ENCODE results near the gene TGFBR3.

Gene TGFBR3

DNA sequence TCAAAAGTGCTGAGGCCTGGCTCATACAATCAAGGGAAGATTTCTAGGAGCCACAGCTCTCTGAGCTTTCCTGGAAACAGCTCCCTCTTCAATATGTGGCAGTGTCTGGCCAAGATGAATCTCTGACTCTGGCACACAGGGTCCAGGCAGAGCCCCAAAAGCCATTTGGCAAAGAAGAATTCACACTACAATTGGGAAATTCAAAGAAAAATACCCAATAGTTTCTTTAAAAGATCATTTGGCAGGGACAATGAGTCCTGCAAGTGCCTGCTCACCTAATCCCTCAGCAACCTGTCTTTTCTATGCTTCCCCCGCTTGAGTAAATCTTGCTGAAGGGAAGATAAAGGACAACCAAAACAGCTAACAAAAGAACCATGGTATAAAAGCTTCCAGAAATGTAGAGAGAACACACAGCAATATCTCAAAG lies 124.6 kb downstream of the TGFBR3 start:
- no CpG with 5 or more reads among the region's 1 CpG for WGBS (ENCODE audit: insufficient coverage)
- H3K4me1 ChIP-seq (ENCODE audit: control extremely low read depth in 1 of 4, control insufficient read depth in 4 of 4, insufficient read depth in 4 of 4, low read length in 3 of 4): no peaks in the 10 kb centered on the region
- DNase-seq: no peak
- ChIA-PET CTCF (interaction anchor here (1.2 kb wide), 1 partner anchor 14 kb away, joined by 3 read pairs; no protein-coding TSS in a partner anchor), POLR2A (interaction anchor here (0.7 kb wide), 1 partner anchor 10 kb away, joined by 3 read pairs; no protein-coding TSS in a partner anchor)
- no peaks in the 10 kb centered on the region for H3K9me3 ChIP-seq (ENCODE audit: control extremely low read depth in 1 of 5, control insufficient read depth in 4 of 5, insufficient read depth in 2 of 5, low read depth in 1 of 5, low read length in 4 of 5)
- H3K36me3 ChIP-seq (ENCODE audit: control insufficient read depth in 4 of 4, insufficient read depth in 4 of 4, low read length in 3 of 4): no peaks in the 10 kb centered on the region
- H3K27me3 ChIP-seq (replicated peaks in 2 of 5; ENCODE audit: control insufficient read depth in 4 of 5, insufficient read depth in 5 of 5, low read length in 4 of 5): no peaks in the 10 kb centered on the region
- H3K4me3 ChIP-seq (ENCODE audit: control insufficient read depth in 1 of 7, extremely low read depth in 1 of 7, insufficient read depth in 4 of 7, low read depth in 2 of 7, low read length in 6 of 7): no peak overlapping the region
- H3K27ac ChIP-seq (ENCODE audit: insufficient read depth in 1 of 2, low read depth in 1 of 2, low read length in 2 of 2, poor library complexity in 1 of 2, severe bottlenecking in 2 of 2): no peak overlapping the region

DNA sequence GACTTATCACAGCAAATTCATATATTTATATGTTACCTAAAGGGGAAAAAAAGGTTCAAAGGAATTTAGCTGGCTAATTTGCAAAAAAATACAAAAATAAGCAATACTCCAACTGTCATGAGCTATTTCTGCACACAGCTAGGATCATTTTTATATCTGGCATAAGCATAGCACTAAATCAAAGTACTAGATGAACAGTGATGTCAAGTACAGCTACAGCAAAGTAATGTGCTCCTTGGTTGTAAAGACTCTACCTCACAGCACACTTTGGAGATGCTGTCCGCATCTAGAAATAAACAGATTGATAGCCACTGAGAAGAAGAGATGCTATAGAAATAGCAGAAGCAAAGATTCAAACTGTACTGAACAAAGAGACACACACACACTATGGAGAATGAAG lies 125.4 kb downstream of the TGFBR3 start:
- ChIA-PET POLR2A (no interaction called here), CTCF (interaction anchor here (0.6 kb wide), 1 partner anchor 220 kb away, joined by 3 read pairs; no protein-coding TSS in a partner anchor)
- WGBS (ENCODE audit: insufficient coverage): no CpG with 5 or more reads among the region's 1 CpG
- no peak overlapping the region for H3K4me3 ChIP-seq (ENCODE audit: control insufficient read depth in 1 of 7, extremely low read depth in 1 of 7, insufficient read depth in 4 of 7, low read depth in 2 of 7, low read length in 6 of 7)
- no peak for DNase-seq
- no peak overlapping the region for H3K27ac ChIP-seq (ENCODE audit: insufficient read depth in 1 of 2, low read depth in 1 of 2, low read length in 2 of 2, poor library complexity in 1 of 2, severe bottlenecking in 2 of 2)
- H3K27me3 ChIP-seq (replicated peaks in 2 of 5; ENCODE audit: control insufficient read depth in 4 of 5, insufficient read depth in 5 of 5, low read length in 4 of 5): no peaks in the 10 kb centered on the region
- H3K9me3 ChIP-seq (ENCODE audit: control extremely low read depth in 1 of 5, control insufficient read depth in 4 of 5, insufficient read depth in 2 of 5, low read depth in 1 of 5, low read length in 4 of 5): no peaks in the 10 kb centered on the region
- H3K4me1 ChIP-seq (ENCODE audit: control extremely low read depth in 1 of 4, control insufficient read depth in 4 of 4, insufficient read depth in 4 of 4, low read length in 3 of 4): no peaks in the 10 kb centered on the region
- no peaks in the 10 kb centered on the region for H3K36me3 ChIP-seq (ENCODE audit: control insufficient read depth in 4 of 4, insufficient read depth in 4 of 4, low read length in 3 of 4)

DNA sequence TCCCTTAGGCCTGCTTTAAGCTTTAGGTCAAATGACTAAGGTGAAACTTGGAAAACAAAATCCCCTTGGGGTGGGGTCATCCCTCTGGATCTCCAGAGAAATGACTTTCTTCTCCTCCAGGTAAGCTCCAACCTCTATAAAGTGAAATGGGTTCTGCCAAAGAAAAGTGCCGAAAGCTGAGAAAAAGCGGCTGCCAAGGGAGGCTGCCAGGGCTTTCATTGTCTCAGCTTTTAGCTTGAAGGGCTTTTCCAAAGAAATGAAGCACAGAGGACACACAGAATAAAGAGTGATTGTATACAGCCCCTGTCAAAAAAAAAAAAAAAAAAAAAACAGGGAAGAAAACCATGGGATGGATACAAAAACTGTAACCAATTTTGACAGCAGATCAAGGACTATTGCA lies 126.9 kb downstream of the TGFBR3 start:
- CTCF ChIA-PET: no interaction called here
- H3K27me3 ChIP-seq (replicated peaks in 2 of 5; ENCODE audit: control insufficient read depth in 4 of 5, insufficient read depth in 5 of 5, low read length in 4 of 5): no peaks in the 10 kb centered on the region
- no peak for DNase-seq
- no peaks in the 10 kb centered on the region for H3K4me1 ChIP-seq (ENCODE audit: control extremely low read depth in 1 of 4, control insufficient read depth in 4 of 4, insufficient read depth in 4 of 4, low read length in 3 of 4)
- POLR2A ChIA-PET: no interaction called here
- H3K36me3 ChIP-seq (ENCODE audit: control insufficient read depth in 4 of 4, insufficient read depth in 4 of 4, low read length in 3 of 4): no peaks in the 10 kb centered on the region
- H3K27ac ChIP-seq (ENCODE audit: insufficient read depth in 1 of 2, low read depth in 1 of 2, low read length in 2 of 2, poor library complexity in 1 of 2, severe bottlenecking in 2 of 2): no peak overlapping the region
- WGBS (ENCODE audit: insufficient coverage): 100% methylated on average over 2 of the region's 2 CpGs
- no peak overlapping the region for H3K4me3 ChIP-seq (ENCODE audit: control insufficient read depth in 1 of 7, extremely low read depth in 1 of 7, insufficient read depth in 4 of 7, low read depth in 2 of 7, low read length in 6 of 7)
- H3K9me3 ChIP-seq (ENCODE audit: control extremely low read depth in 1 of 5, control insufficient read depth in 4 of 5, insufficient read depth in 2 of 5, low read depth in 1 of 5, low read length in 4 of 5): no peaks in the 10 kb centered on the region

DNA sequence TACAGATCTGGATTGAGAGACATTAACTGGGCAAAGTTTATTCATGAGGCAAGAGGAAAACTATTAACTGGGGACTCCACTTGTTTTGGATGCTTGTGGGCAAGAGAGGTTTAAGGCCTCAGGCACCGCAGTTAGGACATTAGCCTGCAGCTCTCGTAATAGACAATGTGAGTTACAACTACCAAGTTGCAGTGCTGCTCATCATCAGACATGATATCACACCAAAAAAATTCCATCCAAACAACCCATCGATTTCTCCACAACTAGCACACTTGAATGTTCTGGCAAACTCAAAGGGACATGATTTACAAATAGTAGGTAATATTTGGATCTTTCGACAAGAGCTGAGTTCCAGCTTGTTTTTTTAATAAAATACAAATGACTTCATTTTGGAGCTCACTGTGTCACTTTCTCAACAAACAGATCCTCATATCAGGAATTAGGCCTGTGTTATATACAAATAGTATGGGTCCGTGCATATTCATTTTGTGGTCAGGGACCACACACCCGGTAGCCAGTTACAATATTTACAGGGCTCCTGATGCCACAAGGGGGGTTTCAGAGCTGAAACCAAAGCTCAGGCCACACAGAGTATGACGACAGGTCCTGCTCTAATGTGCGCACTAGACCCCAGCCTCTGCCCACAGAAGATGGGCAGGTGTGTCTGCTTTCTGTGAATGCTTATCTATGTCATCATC lies 128.0 kb downstream of the TGFBR3 start:
- no peaks in the 10 kb centered on the region for H3K27me3 ChIP-seq (replicated peaks in 2 of 5; ENCODE audit: control insufficient read depth in 4 of 5, insufficient read depth in 5 of 5, low read length in 4 of 5)
- ChIA-PET POLR2A (no interaction called here), CTCF (no interaction called here)
- no peak overlapping the region for H3K4me3 ChIP-seq (ENCODE audit: control insufficient read depth in 1 of 7, extremely low read depth in 1 of 7, insufficient read depth in 4 of 7, low read depth in 2 of 7, low read length in 6 of 7)
- H3K9me3 ChIP-seq (ENCODE audit: control extremely low read depth in 1 of 5, control insufficient read depth in 4 of 5, insufficient read depth in 2 of 5, low read depth in 1 of 5, low read length in 4 of 5): no peaks in the 10 kb centered on the region
- DNase-seq: no peak
- no peaks in the 10 kb centered on the region for H3K4me1 ChIP-seq (ENCODE audit: control extremely low read depth in 1 of 4, control insufficient read depth in 4 of 4, insufficient read depth in 4 of 4, low read length in 3 of 4)
- 96% methylated on average over 5 of the region's 8 CpGs for WGBS (ENCODE audit: insufficient coverage)
- no peaks in the 10 kb centered on the region for H3K36me3 ChIP-seq (ENCODE audit: control insufficient read depth in 4 of 4, insufficient read depth in 4 of 4, low read length in 3 of 4)
- no peak overlapping the region for H3K27ac ChIP-seq (ENCODE audit: insufficient read depth in 1 of 2, low read depth in 1 of 2, low read length in 2 of 2, poor library complexity in 1 of 2, severe bottlenecking in 2 of 2)

DNA sequence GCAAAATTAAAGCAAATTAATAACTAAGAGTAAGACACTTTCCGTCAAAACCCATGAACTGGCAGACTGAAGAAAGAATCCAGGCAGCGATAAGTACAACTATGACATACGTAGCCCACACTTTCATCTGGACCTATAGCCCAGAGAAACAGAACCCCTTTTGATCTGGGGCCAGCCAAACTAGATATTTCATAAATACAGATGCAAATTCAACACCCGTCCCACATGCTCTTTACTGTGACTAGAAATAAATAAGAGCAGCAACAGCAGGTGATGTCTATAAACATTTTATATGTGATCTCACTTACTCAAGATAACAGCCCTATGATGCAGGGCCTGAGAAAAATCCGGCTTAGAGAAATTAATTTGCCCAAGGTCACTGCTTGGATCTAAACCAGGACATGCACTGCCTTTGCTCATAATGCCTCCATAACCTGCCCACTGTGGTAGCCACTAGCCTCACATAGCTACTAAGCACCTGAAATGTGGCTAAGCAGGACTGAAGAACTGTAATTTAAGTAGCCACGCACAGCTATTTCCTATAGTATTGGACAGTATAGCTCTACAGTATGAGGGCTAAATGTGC lies 130.2 kb downstream of the TGFBR3 start:
- H3K36me3 ChIP-seq (ENCODE audit: control insufficient read depth in 4 of 4, insufficient read depth in 4 of 4, low read length in 3 of 4): no peaks in the 10 kb centered on the region
- 65% methylated on average over 2 of the region's 6 CpGs for WGBS (ENCODE audit: insufficient coverage)
- no peaks in the 10 kb centered on the region for H3K27me3 ChIP-seq (replicated peaks in 2 of 5; ENCODE audit: control insufficient read depth in 4 of 5, insufficient read depth in 5 of 5, low read length in 4 of 5)
- DNase-seq: no peak
- H3K27ac ChIP-seq (ENCODE audit: insufficient read depth in 1 of 2, low read depth in 1 of 2, low read length in 2 of 2, poor library complexity in 1 of 2, severe bottlenecking in 2 of 2): no peak overlapping the region
- CTCF ChIA-PET: no interaction called here
- no peaks in the 10 kb centered on the region for H3K4me1 ChIP-seq (ENCODE audit: control extremely low read depth in 1 of 4, control insufficient read depth in 4 of 4, insufficient read depth in 4 of 4, low read length in 3 of 4)
- H3K4me3 ChIP-seq (ENCODE audit: control insufficient read depth in 1 of 7, extremely low read depth in 1 of 7, insufficient read depth in 4 of 7, low read depth in 2 of 7, low read length in 6 of 7): no peak overlapping the region
- H3K9me3 ChIP-seq (ENCODE audit: control extremely low read depth in 1 of 5, control insufficient read depth in 4 of 5, insufficient read depth in 2 of 5, low read depth in 1 of 5, low read length in 4 of 5): no peaks in the 10 kb centered on the region
- POLR2A ChIA-PET: no interaction called here

DNA sequence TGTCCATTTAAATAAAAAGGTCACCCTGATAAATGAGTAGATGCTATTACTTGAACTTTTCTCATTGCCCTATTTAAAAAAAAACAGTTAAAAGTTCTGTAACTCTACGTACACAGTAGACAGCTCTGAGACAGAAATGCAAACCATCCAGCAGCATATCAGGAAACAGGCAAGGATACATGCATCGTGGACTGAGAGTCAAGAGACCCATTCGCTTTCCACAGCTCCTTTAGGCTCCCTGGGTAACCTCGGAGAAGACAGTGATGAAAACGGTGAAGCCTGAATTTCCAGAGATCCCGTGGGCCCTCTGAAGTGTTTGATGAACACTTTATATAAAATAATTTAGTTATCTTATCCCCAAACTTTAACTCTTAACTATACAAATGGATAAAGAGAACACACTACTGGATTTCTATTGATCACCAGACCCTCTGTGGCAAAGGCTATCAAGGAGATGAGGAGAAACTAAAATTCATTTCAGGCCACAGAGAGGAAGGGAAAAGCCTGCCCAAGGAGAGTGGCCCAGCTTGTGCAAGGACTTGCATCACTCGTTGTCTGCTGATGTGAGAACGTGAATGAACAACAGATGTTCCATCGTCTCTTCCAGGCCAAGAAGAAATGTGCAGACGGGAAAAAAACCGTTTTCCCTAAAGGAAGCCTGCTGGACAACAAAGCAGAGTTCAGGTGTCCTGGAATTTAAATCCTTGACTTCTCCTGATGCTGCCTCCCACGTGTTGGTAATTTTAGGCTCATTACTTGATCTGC lies 131.0 kb downstream of the TGFBR3 start:
- no peak overlapping the region for H3K4me3 ChIP-seq (ENCODE audit: control insufficient read depth in 1 of 7, extremely low read depth in 1 of 7, insufficient read depth in 4 of 7, low read depth in 2 of 7, low read length in 6 of 7)
- whole genome bisulfite sequencing (ENCODE audit: insufficient coverage): 95% methylated on average over 10 of the region's 12 CpGs
- ChIA-PET CTCF (no interaction called here), POLR2A (no interaction called here)
- no peaks in the 10 kb centered on the region for H3K4me1 ChIP-seq (ENCODE audit: control extremely low read depth in 1 of 4, control insufficient read depth in 4 of 4, insufficient read depth in 4 of 4, low read length in 3 of 4)
- H3K27ac ChIP-seq (ENCODE audit: insufficient read depth in 1 of 2, low read depth in 1 of 2, low read length in 2 of 2, poor library complexity in 1 of 2, severe bottlenecking in 2 of 2): no peak overlapping the region
- DNase-seq: no peak
- no peaks in the 10 kb centered on the region for H3K27me3 ChIP-seq (replicated peaks in 2 of 5; ENCODE audit: control insufficient read depth in 4 of 5, insufficient read depth in 5 of 5, low read length in 4 of 5)
- no peaks in the 10 kb centered on the region for H3K9me3 ChIP-seq (ENCODE audit: control extremely low read depth in 1 of 5, control insufficient read depth in 4 of 5, insufficient read depth in 2 of 5, low read depth in 1 of 5, low read length in 4 of 5)
- no peaks in the 10 kb centered on the region for H3K36me3 ChIP-seq (ENCODE audit: control insufficient read depth in 4 of 4, insufficient read depth in 4 of 4, low read length in 3 of 4)

DNA sequence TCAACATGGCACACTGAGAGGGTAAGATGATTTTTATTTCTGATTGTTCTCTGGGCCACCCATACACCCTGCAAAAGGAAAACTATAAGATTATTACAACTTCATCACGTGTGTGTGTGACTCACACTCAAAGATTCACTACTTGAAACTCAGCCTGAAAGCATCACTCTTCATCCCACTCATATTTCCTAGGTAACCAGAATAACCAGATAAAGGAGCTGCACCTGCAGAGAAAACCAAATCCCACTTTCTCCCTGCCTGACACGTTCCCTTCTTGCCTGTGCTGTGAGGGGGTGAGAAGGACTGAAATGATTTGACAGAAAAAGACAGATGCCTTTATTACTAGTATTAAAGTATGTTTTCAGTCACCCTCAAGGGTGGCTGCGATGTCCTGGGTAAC lies 131.6 kb downstream of the TGFBR3 start:
- POLR2A ChIA-PET: no interaction called here
- DNase-seq: no peak
- 78% methylated on average over 1 of the region's 3 CpGs for WGBS (ENCODE audit: insufficient coverage)
- Histone ChIP-seq H3K4me1 (ENCODE audit: control extremely low read depth in 1 of 4, control insufficient read depth in 4 of 4, insufficient read depth in 4 of 4, low read length in 3 of 4) (no peaks in the 10 kb centered on the region), H3K36me3 (ENCODE audit: control insufficient read depth in 4 of 4, insufficient read depth in 4 of 4, low read length in 3 of 4) (no peaks in the 10 kb centered on the region), H3K27me3 (replicated peaks in 2 of 5; ENCODE audit: control insufficient read depth in 4 of 5, insufficient read depth in 5 of 5, low read length in 4 of 5) (no peaks in the 10 kb centered on the region), H3K4me3 (ENCODE audit: control insufficient read depth in 1 of 7, extremely low read depth in 1 of 7, insufficient read depth in 4 of 7, low read depth in 2 of 7, low read length in 6 of 7) (no peak overlapping the region), H3K9me3 (ENCODE audit: control extremely low read depth in 1 of 5, control insufficient read depth in 4 of 5, insufficient read depth in 2 of 5, low read depth in 1 of 5, low read length in 4 of 5) (no peaks in the 10 kb centered on the region), H3K27ac (ENCODE audit: insufficient read depth in 1 of 2, low read depth in 1 of 2, low read length in 2 of 2, poor library complexity in 1 of 2, severe bottlenecking in 2 of 2) (no peak overlapping the region)
- CTCF ChIA-PET: no interaction called here

All from common myeloid progenitor, CD34-positive (primary cell).